HG03442 (cell line): ENCODE measurements around the gene OR7C1.
"Not testable (repeated sequence)": the region's sequence is repeated elsewhere in the genome, so short reads cannot be mapped to it uniquely, and the experiment has no call there.

Experiments used
- ATAC-seq: cut with Tn5 transposase; IDR thresholded peaks from one replicate; pipeline ENCODE4 v1.9.1; 2021; ENCODE audit warnings: mild to moderate bottlenecking, moderate library complexity; ENCODE audit not compliant: unreplicated experiment

OR7C1 gene

DNA sequence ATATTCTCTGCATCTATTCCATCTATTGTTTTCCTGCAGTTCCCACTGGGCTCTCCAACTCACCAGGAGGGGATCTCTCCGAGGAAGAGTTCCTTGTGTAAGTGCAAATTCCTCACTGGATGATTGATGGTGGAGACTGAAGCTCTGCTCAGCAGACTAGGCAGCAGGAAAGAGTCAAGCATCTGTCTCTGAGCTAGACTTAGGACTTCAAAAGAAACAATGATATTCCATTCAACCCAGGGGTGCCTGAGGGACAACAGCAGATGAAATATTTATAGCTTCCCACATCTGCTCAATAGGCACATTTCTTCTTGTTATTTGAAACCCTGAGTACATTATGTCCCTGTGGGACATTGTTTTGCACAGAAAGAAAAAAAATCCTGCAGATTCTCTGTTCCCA, at the start of gene OR7C1, which contains the start of gene OR7A5:
Gene OR7C1 (minus strand): TSS at position 175 of the 400 bp plus-strand sequence. CDS start 35,049 bp downstream, outside the sequence.
Gene OR7A5 (minus strand): TSS at position 175 of the 400 bp plus-strand sequence. CDS start 6,944 bp downstream, outside the sequence.
- no peak for ATAC-seq

DNA sequence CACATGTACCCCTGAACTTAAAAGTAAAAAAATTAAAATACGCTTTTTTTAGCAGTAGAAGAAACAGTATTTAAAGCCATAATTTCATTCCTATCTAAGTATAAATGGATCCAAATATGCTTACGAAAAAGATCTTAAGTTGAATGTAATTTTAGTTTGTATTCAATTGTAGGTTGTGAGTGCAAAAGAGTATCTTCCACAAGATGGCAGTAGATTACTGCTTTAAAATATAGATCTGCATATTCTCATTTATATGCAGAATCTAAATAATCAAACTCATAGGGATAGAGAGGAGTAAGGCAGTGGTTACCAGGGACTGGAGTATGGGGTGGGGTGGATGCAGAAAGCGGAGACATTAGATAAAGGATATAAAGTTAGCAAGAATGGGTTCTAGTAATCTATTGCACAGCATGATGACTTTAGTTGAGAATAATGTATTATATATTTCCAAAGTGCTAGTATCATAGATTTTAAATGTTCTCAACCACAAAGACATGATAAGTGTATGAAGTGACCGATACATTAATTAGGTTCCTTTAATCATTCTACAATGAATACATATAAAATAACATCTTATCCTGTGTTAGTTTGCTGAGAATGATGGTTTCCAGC, 36.7 kb upstream of the OR7C1 start:
- ATAC-seq: no peak

DNA sequence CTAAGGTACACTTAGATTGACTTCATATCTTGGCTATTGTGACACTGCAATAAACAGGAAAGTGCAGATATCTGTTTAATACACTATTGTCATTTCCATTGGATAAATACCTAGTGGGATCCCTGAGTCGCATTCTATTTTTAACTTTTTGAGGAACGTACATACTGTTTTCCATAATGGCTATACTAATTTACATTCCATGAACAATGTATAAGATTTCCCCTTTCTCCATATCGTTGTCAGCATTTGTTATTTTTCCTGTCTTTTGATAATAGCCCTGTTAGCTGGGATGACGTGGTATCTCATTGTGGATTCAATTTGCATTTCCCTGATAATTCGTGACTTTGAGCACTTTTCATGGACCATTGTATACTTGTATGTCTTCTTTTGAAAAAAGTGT, 33.5 kb upstream of the OR7C1 start:
- no peak for ATAC-seq

DNA sequence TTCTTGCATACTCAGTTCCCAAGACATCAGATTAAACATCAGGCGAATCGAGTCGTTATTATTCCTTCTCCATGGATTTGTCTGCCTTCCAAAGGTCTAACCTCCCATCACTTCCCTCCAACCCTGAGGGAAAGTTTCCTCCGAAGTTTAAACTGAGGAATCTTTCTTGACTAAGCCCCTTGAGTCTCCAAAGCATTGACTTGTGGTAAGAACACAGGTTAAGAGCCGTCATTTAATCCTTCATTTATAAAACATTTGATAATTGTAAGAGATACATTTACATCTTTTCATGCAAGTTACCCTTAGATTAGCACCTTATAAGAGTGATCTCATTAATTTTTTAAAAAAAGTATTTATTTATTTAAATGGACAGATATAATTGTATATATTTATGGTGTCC, 13.8 kb upstream of the OR7C1 start, which contains the start of gene OR7A10:
Gene OR7A10 (minus strand): TSS at position 101 of the 400 bp plus-strand sequence. CDS start 7,045 bp downstream, outside the sequence.
- no peak for ATAC-seq

DNA sequence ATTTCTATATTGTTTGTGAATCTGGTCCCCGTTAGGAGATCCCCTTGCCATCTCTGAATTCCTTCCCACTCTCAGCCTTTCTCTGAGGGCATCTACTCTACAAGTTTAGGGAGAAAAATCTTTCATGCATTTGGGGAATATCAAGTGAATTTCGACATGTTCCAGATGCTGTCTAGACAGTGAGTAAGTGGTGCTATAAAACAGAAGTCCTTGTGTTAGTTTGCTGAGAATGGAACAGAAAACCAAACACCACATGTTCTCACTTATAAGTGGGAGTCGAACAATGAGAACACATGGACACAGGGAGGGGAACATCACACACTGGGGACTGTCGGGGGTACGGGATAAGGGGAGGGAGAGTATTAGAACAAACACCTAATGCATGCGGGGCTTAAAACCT, 8.6 kb upstream of the OR7C1 start:
- no peak for ATAC-seq

DNA sequence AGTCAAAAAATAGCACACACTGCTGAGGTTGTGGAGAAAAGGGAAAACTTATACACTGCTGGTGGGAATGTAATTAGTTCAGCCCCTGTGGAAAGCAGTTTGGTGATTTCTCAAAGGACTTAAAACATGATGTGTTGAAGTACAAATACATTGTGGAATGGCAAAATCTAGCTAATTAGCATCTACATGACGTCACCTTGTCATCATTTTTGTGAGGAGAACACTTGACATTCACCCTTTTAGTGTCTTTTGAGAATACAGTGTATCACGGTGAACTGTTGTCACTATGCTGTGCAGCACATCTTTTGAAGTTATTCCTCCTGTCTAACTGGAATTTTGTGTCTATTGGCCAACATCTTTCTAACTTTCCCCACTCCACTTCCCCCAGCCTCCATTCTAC, 8.2 kb upstream of the OR7C1 start:
- ATAC-seq: no peak

DNA sequence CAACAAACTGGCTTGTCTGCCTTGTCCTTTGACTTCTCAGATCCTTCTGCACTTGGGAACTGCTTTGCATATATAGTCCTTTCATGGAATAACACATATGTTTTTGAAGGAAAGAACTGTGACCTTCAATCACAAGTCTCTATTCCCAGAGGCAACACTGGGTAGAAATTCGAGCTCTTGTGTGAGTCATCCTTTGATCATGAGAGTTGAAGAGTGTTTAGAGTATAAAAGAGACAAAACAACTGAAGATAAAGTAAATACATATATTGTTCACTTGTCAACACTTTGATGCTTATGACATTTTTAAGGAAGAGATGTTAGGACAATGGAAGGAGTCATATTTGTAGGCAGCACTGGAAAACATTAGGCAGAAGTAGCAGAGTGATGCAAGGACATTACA, 5.2 kb upstream of the OR7C1 start:
- no peak for ATAC-seq

DNA sequence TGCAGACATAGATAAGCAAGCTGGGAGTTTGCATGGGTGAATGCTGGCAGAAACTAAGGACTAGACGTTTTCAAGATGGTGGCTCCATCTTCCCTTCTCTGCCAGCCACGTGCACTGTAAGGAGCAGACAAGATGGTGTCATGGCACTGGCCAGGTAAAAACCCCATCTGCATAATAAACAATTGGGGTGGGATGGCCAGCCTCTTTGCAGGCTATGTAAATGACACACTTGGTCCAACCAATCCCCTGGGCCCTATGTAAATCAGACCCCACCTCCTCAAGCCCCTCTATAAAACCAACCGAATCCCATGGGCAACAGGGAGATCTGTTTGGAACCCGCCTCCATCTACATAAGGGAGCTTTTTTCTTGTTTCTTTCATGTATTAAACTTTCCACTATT, 2.4 kb upstream of the OR7C1 start:
- no peak for ATAC-seq

DNA sequence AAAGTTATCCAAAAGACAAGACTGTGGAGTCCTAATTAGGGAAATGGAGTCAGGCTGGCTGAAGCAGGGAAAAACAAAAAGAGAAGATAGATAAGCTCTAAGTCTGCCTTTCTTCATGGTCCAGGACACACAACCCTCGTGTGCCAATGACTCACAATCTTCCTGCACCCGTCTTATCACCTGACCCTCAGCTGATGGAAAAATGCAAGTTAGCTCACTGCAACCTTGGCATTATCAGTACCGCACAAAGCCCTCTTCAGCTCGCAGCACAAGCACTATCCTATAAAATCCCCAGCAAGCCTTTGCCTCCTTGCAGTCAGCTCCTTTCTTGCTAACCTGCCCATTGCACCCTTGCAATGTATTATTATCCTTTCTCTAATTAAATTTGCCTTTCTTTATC, 4.3 kb downstream of the OR7C1 start:
- no peak for ATAC-seq

DNA sequence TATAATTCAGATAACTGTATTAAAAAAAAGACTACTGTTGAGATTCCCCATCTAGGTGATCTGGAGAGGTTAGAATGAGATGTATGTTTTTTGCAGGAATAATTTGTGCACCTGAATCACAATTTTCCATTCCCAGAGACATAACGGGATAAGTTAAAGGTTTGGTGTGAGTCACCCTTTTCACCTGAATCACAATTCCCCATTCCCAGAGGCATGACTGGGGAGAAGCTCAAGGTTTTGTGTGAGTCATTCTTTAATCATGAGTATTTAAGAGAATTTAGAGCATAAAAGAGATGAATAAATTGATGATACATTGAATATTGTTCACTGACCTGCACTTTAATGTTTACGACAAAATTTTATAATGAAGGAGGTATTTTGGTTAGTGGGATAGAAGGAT, 9.0 kb downstream of the OR7C1 start:
- no peak for ATAC-seq

DNA sequence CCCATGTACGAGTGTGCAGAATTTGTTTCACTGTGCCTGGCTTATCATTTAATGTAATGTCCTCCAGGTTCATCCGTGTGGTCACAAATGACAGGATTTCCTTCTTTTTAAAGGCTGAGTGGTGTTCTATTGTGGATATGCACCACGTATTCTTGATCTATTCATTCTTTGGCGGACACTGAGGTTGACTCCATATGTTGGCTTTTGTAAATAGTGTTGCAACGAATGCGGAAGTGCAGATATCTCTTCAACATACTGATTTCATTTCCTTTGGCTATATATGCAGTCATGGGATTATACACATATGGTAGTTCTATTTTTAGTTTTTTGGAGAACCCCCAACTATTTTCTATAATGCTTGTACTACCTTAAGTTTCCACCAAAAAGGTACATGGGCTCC, 13.0 kb downstream of the OR7C1 start:
- no peak for ATAC-seq

DNA sequence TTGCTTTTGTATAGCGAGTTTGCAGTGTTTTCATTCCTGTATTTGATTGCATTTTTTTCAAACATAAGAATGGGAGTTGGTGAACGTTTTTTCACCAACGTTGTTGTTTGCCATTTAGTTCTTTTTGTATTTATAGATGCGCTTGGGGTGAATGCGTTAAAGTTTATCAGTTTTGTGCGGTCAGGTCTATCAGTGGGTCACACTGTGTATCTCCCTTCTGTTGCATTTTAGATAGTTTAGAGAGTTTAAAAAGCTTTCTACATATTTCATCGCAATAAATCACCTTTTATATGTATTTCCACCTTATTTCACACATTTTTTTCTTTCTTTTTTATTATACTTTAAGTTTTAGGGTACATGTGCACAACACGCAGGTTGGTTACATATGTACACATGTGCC, 16.4 kb downstream of the OR7C1 start:
- ATAC-seq: no peak

DNA sequence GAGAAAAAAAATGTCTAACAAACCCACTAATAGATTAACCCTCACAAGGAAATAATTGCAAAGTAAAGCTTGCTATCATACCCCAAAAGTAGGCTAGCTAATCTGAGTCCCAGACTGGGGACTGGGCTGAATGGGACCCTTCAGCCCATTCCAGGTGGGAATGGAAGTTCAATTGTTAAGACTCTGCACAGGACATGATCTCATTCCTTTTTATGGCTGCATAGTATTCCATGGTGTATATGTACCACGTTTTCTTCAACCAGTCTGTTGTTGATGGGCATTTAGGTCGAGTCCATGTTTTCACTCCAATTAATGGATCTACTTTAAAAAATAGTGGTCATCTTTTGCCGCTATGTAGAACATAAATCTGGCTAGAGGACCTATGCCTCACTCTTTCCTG, 17.9 kb downstream of the OR7C1 start:
- ATAC-seq: no peak

DNA sequence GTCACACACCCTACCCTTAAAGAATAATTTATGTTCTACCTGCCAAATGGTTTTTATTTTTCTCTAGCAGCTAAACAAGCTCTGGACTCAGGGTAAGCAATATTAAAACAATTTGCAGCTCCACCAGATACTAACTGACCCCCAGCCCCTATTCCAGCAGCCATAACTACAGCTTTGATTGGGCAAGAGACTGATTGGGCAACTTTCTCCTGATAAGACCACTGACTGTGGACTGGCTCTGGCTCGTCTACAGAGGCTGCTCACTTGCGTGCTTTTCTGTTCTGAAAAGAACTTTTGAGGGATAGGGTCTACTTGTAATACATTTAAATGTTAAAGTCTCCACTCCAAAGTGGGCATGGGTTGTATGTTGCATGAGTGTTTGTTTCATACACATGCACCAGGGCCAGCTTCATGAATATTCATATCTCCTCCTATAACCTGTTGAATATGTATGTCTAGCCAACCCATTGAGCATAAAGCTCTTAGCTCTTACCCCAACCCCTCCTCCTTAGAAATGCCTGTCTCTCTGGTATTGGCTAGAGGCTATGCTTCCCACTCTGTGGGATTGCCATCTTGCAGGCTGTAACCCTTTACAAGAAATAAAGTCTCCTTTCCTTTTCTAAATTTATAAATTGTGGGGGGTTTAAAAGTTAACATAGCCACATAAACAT, 19.9 kb downstream of the OR7C1 start:
- no peak for ATAC-seq

DNA sequence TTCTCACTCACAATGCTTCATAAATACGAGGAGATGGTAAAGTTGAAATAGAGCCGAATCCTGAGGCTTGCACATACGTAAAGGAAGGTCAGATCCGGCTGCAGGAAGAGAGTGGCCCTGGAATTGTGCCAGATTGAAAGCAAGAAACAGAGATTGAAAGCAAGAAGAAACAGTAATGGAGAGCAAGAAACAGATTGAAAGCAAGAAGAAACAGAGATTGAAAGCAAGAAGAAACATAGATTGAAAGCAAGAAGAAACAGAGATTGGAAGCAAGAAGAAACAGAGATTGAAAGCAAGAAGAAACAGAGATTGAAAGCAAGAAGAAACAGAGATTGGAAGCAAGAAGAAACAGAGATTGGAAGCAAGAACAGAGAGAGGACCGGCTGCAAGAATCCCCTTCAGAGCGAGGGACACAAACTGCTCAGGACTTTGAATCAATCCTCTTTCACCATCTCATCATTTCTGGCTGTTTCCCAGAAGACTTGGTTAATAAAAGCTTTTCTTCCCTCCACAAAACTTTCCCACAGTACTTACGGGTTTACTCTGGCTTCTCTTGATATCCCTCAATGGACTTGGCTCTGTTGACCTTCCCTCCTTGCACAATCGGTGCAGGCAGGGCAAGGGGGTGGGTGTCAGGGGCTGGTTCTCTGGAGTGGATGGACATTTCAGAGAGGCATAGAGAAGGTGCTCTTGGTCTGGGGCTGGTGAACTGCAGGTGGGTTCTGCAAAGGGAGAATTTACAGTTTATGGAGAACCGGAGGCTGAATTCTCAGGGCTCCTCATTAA, 25.5 kb downstream of the OR7C1 start:
- no peak for ATAC-seq

DNA sequence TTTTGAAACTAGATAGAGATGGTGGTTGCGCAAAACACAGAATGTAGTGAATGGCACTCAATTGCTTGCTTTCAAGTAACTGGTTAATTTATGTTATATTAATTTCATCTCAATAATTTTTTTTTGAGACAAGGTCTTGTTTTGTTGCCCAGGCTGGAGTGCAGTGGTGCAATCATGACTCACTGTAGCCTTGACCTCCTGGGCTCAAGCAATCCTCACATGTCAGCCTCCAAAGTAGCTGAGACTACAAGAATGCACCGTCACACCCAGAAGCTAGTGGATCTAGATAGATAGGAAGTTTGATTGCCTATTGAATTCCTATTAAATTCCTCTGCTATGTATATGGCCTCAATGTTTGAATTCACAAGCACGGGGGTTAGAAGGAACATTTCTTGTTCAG, 30.2 kb downstream of the OR7C1 start:
- ATAC-seq: no peak

DNA sequence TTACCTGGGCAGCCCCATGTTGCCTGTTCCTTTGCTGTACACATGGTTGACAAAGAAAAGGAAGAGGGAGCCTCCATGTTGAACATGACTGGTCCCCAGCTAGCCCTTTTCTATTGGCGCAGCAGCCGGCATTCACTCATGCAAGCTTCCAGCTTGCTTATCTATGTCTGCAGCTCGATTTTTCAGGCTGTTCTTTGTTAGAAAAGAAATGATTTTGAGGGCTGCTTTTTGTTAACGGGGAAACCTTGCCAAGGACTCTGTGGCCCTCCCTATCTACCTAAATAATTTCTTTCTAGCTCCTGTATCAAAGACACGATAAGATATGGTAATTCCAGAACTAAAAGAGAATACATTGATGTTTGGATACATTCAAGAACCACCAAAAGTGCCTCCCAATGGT, 36.2 kb downstream of the OR7C1 start:
- ATAC-seq: no peak

DNA sequence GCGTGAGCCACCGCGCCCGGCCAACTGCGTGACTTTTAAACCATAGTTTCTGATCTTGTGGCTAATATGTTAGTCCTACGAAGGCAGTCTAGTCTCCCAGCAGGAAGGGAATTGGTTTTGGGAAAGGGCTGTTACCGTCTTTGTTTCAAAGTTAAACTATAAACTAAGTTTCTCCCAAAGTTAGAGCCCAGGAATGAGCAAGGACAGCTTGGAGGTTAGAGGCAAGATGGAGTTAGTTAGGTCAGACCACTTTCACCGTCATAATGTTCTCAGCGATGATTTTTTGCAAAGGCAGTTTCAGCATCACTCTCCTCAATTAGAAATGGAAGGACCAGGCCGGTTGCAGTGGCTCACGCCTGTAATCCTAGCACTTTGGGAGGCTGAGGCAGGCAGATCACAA, 39.0 kb downstream of the OR7C1 start:
- ATAC-seq: no peak

DNA sequence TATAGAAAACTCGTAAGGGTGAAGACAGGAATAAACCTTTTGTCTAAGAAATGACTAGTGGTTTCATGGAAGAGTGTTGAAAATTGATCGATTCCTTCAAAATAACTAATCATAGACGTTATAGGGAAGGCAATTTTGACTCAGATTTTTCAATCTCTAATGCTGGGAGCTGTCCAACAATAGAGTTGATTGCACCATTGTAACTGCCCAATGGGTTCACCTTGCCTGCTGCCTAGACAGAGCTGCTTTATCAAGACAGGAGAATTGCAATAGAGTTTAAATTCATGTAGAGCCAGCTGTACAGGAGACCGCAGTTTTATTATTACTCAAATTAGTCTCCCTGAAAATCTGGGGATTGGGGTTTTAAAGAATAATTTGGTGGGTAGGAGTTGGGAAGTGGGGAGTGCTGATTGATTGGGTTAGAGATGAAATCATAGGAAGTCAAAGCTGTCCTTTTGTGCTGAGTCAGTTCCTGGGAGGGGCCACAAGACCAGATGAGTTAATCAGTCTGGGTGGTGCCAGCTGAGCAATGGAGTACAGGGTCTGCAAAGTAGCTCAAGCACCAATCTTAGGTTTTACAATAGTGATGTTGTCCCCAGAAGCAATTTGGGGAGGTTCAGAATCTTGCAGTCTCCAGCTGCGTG, 39.8 kb downstream of the OR7C1 start:
- ATAC-seq: no peak

DNA sequence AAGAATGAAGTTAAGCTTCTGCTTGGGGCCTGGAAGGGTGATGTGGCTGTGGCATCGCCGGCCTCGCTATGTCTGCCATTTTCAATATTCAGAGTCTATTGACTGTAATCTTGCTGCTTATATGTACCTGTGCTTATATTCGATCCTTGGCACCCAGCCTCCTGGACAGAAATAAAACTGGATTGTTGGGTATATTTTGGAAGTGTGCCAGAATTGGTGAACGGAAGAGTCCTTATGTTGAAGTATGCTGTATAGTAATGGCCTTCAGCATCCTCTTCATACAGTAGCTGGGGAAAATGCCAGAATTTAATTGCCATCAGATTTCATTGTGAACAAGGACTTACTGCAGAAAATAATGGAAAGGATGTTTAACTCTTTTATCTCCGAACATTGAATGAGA, 42.7 kb downstream of the OR7C1 start:
- not testable (repeated sequence) for ATAC-seq

DNA sequence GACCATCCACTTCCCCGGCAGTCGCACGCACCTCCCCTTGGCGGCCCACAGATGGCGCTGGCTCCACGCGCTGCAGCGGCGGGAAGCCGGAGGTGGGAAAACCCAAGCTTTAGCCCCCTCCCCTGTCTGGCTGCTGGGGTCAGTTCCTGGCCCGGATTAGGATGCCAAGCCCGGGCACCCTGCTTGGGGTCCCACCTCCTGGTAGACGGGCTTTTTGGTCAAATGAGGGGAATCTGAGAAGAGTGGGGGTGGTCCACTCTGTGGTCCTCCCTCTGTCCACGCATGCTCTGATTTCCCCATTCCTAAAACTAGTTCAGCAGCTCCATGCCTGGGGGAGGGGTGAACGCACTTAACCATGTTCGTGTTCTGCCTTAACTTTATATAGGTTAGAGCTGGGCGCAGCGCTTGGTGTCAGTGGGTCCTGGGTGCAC, 48.5 kb downstream of the OR7C1 start:
- ATAC-seq: no peak
